GM21381 (cell line): Measurements from ENCODE around the gene SETMAR.

Experiments
- ATAC-seq: cut with Tn5 transposase; IDR thresholded peaks from one replicate; pipeline ENCODE4 v1.9.1; 2021; ENCODE audit warnings: mild to moderate bottlenecking, moderate library complexity; ENCODE audit not compliant: unreplicated experiment

Gene SETMAR

GRCh38 chr3:4351164-4351855 is 48.1 kb downstream of the SETMAR start:
- no peak for ATAC-seq

GRCh38 chr3:4351872-4352271 is 48.7 kb downstream of the SETMAR start:
- no peak for ATAC-seq

GRCh38 chr3:4355401-4356219 is 52.4 kb downstream of the SETMAR start:
- no peak for ATAC-seq

GRCh38 chr3:4356220-4356540 is 53.0 kb downstream of the SETMAR start:
- ATAC-seq, result no peak

GRCh38 chr3:4356546-4357410 is 53.6 kb downstream of the SETMAR start:
- no peak for ATAC-seq

GRCh38 chr3:4358273-4358672 is 55.1 kb downstream of the SETMAR start:
- no peak for ATAC-seq

- no peak for ATAC-seq
Observed at GRCh38 chr3:4359805-4360502, 56.8 kb downstream of the SETMAR start.

GRCh38 chr3:4360817-4361216 is 57.6 kb downstream of the SETMAR start:
- ATAC-seq, result no peak

GRCh38 chr3:4362523-4362922 is 59.4 kb downstream of the SETMAR start:
- ATAC-seq, result no peak
